A549 (cell line): ENCODE measurements around the gene CTR9.

ENCODE experiments used
- BHLHE40 ChIP-seq: IDR thresholded peaks from 2 replicates; pipeline ENCODE4 v1.6.1; 2012; ENCODE audit warnings: low read depth, low read length, inconsistent platforms
- CEBPB ChIP-seq, 2 experiments: fragments of >200 bp in 1 of 2; sonication (Bioruptor Twin) in 1 of 2; formaldehyde crosslinking in 1 of 2; IDR thresholded peaks; 2 replicates each; pipeline ENCODE4 v1.6.1; 2012 to 2016
- CTCF ChIP-seq: fragments of >200 bp; sonication (Bioruptor Twin); formaldehyde crosslinking; IDR thresholded peaks from 3 replicates; pipeline ENCODE4 v1.5.1; 2016
- POLR2A ChIP-seq: IDR thresholded peaks from 2 replicates; pipeline ENCODE4 v1.6.1; 2012; ENCODE audit warnings: mild to moderate bottlenecking, low read length
- RCOR1 ChIP-seq: fragments of 150-350 bp; IDR thresholded peaks from 2 replicates; pipeline ENCODE4 v1.6.1; 2014; ENCODE audit warnings: antibody characterized with exemption, low read length, low read depth
- REST ChIP-seq: fragments of 200-600 bp; sonication (generic); IDR thresholded peaks from 2 replicates; pipeline ENCODE4 v1.6.1; 2016; ENCODE audit warnings: antibody characterized with exemption, mild to moderate bottlenecking, moderate library complexity
- RFX5 ChIP-seq: fragments of 450-650 bp; IDR thresholded peaks from 2 replicates; pipeline ENCODE4 v1.7.1; 2014; ENCODE audit warnings: antibody characterized with exemption, mild to moderate bottlenecking, moderate library complexity
- TFCP2L1 ChIP-seq: fragments of 250-450 bp; sonication (Bioruptor Pico); IDR thresholded peaks from 2 replicates; pipeline ENCODE4 v1.5.0; 2021; ENCODE audit warnings: mild to moderate bottlenecking
- TP53 ChIP-seq: fragments of 250-450 bp; sonication (Bioruptor Pico); IDR thresholded peaks from 2 replicates; pipeline ENCODE4 v1.5.0; 2021; ENCODE audit warnings: mild to moderate bottlenecking, moderate library complexity

GRCh38 chr11:10809373-10810160, 58.5 kb downstream of the CTR9 start:
- no peak for TF ChIP-seq TFCP2L1 (CRISPR knock-in tag)
- TF ChIP-seq RCOR1, result no peak
- TF ChIP-seq BHLHE40, result no peak
- TF ChIP-seq POLR2A, result no peak
- no peak for TF ChIP-seq CEBPB (IDR thresholded peaks at IDR 0.05)
- TF ChIP-seq CTCF, result no peak
- no peak for TF ChIP-seq TP53 (CRISPR knock-in tag)
- TF ChIP-seq RFX5, result no peak
- no peak for TF ChIP-seq REST
